Endometrial microvascular endothelial cells (primary cell): ENCODE results near the gene URB2. TPM values are rescaled to one million over a fixed set of nuclear protein-coding genes. Genes with fewer than 3 reads are reported as not detected.
"Not testable (repeated sequence)": the region's sequence is repeated elsewhere in the genome, so short reads cannot be mapped to it uniquely, and the experiment has no call there.

Source experiments
- in situ Hi-C: cut with HindIII; loops from 2 replicates; pipeline ENCODE4 v1.10.0; 2017; ENCODE audit warnings: low sequenced_read_pairs, low pct_unique_long_range_greater_than_20kb; ENCODE audit errors: inconsistent ontology term
- total RNA-seq: library from RNA; depleted of rRNA; stranded (reverse); fragments of >200 nt; gene quantifications from one replicate; pipeline ENCODE4 v1.2.3, GENCODE V29; 2015; ENCODE audit errors: inconsistent ontology term

URB2 gene
- 20.1 TPM for total RNA-seq

DNA sequence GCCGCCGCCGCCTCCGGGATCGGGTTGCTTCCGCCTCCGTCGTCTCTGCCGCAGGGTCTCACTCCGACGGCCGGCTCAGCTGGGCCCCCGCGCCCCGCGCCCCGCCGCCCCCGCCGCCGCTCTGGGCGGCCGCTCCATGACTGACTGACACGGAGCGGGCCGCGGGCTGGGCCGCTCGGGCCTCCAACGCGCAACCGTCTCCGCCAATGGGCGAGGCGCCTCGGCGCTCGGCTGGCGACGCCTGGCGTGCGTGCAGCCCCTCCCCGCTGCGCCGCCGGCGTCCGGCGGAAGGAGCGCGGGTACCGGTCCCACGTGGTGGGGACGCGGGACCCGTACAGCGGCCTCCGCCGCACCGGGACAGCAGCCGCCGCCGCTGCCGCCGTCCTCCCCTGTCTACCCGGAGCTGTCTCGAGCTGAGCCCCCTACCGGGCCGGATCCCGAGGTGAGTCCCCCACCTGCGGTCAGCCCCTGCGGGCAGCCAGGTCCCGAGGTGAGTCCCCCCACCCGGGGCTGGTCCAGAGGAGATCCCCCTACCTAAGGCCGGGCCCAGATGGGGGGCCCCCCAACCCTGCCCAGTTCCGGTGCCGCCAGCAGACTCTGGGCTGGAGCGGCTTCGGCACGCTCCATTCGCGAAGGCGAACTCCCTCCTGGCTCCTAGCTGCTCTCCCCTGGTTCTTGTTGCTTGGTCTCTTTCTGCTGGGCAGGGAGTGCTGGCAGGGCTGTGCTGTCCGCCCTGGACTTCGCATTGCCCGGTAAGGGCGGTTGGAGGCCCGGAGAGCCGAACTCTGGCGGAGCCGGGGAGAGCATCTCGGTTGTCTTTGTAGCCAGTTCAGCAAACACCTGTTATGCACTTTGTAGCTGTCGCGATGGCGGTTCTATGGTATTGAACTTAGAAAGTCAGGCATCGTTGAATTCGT, at the start of gene URB2, which contains the start of gene TAF5L:
Gene URB2, plus strand, starts transcription at position 333 of the 917 bp plus-strand sequence. CDS start 1,387 bp downstream, outside the sequence.
Gene TAF5L, minus strand, starts transcription at position 208 of the 917 bp plus-strand sequence. CDS start 11,640 bp downstream, outside the sequence.
- in situ Hi-C loops = loop anchor here (25.0 kb wide), 1 partner anchor 686 kb away; no protein-coding TSS in a partner anchor

DNA sequence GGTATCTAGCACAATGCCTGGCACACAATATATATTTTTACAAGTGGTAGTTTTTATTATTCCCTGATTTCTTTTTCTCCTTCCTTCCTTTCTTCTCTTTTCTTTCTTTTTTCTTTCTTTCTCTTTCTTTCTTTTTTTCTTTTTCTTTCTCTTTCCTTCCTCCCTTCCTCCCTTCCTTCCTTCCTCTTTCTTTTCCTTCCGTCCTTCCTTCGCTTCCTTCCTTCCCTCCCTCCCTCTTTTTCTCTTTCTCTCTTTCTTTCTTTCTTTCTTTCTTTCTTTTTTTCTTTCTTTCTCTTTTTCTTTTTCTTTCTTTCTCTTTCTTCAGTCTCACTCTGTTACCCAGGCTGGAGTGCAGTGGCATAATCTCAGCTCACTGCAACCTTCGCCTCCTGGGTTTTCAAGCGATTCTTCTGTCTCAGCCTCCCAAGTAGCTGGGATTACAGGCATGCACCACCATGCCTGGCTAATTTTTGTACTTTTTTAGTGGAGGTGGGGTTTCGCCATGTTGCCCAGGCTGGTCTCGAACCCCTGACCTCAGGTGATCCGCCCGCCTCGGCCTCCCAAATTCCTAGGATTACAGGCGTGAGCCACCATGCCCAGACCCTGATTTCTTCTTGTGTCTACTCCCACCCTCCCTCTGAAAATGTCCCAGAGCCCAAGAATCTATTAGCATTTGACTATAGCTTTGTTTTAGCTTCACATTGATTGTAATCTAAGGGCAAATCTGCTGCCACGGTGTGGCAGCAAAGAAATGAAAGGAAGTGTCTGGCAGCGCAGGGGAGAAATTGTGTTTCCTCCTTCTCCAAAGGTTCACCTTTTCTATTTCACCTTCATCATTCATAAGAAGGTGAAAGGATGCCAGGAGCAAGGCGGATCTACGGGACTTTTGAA, 47.6 kb upstream of the URB2 start:
- in situ Hi-C loops = no loop called here

DNA sequence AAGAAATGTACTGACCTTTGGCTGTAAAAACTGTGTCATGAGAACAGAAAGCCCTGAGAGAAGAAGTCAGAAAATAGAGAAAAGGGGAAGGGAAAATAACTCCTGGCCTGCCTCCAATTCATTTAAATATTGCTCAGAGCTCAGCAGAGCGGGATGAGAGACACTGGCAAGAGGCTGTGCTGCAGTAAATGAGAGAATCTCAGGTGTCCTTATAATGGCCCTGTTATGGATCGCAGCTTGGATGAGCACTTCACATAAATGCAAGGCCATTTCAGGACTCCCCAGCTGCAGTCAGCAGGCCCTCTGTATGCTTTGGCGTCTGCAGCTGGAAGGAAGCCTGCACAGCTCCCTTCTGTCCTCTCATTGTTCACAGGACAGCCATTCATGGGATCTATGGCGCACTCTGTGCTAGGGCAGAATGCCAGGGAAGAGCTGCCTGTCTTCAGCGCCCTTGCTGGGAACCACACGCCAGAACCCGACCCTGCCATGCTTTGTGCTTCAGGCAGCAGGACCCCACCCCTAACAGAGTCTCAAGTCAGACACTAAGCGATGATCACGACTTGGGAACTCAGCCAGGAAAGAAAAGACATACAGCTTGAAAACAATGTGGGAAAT, 46.9 kb upstream of the URB2 start:
- in situ Hi-C loops = no loop called here

DNA sequence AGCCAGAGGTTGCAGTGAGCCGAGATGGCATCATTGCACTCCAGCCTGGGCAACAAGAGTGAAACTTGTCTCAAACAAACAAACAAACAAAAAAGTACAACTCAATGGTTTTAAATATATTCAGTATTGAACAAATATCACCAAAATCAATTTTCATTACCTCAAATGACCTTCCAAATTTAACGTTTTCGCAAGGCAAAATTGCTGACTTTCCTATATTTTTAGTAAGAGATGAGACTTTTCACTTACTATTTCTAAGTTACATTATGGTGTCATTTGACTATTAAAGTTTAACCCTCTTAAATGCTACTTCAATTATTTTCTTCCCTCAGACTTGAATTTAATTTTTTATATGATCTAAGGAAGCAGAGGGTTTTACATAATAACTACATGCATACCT, 44.6 kb upstream of the URB2 start:
- in situ Hi-C loops = no loop called here

DNA sequence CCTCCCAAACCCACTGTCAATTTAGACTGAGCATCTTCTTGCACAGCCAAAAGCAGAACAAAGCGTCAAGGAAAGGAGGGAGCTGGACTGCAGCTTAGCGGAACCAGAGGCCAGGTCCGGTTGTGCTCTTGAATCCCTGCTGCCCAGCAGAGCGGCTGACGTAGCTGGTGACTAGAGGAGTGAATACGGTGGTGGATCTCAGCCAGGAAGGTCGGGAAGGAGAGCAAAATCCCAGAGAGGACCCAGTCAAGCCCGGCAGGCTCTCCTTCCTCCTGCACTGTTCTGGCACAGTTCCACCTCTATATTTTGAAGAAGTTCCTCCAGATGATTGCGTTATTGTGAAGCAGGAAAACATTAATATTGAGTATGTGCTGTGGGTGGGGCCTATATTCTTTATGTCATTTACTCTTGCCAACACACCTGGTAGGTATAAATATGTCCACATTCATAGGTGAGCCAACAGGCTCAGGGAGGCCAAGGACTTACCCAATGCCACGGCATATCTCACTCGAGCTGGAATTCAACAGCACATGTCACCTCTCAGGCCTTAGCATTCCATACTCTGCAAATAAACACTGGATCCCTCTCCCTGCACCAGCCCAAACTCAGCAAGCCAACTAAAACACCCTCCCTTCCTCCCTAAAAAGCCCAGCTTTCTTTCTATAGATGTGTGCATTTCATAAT, 43.9 kb upstream of the URB2 start:
- in situ Hi-C loops = no loop called here

DNA sequence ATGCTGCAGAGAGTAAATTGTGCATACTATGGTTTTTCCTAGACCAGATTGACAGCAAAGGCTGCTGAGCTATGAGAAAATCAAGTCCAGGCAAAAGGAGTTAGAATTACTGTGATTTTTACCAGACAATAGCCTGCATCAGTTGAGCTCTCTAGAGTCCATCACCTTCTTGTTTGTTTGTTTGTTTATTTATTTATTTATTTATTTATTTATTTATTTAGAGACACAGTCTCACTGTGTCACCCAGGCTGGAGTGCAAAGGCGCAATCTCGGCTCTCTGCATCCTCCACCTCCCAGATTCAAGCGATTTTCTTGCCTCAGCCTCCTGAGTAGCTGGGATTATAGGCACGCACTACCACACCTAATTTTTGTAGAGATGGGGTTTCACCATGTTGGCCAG, 43.3 kb upstream of the URB2 start:
- in situ Hi-C loops = no loop called here

DNA sequence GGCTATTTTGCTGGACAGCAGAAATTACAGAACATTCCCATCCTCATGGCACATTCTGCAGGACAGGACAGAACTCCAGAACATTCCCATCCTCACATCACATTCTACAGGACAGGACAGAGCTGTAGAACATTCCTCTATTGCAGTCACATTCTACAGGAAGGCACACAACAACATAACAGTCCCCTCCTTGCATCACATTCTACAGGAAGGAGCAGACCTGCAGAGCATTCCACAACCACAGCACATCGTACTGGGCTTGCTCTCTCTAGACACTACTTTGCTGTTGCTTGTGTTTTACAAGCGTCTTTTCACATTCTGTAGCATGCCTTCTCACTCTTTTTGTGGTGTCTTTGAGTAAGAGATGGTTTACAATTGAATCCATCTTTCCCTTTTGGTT, 40.7 kb upstream of the URB2 start:
- in situ Hi-C loops = no loop called here

DNA sequence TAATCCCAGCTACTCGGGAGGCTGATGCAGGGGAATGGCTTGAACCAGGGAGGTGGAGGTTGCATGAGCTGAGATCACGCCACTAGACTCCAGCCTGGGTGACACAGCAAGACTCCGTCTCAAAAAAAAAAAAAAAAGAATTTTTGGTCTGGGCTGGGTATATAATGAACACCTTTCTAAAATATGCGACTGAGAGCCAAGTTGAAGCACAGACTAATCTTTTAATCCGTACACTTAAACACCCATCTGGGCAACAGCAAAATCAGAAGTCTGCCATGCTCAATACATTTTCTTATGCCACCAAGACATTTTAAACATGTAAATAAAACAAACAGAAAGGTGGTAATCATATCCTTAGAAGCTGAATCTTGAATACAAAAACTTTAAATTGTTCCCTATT, 35.9 kb upstream of the URB2 start:
- in situ Hi-C loops = no loop called here

DNA sequence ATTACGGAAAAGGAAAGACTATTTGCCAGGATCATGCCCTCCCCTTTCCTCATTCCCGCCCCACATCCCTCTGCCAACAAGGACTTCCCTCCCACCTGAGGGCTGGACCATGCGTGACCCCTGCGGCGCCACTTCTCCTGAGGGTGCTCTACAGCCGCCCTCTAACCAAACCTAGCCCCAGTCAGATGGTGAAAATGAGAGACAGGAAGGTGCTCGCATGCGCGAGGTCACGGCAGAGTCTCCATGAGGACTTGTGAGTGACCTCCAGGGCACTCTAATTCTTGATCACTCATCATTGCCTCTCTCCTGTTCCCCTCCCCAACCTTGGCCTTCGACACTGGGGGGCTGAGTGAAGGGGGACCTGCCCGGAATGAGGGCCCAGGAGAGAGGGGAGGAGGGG, 32.2 kb upstream of the URB2 start:
- in situ Hi-C loops = no loop called here

DNA sequence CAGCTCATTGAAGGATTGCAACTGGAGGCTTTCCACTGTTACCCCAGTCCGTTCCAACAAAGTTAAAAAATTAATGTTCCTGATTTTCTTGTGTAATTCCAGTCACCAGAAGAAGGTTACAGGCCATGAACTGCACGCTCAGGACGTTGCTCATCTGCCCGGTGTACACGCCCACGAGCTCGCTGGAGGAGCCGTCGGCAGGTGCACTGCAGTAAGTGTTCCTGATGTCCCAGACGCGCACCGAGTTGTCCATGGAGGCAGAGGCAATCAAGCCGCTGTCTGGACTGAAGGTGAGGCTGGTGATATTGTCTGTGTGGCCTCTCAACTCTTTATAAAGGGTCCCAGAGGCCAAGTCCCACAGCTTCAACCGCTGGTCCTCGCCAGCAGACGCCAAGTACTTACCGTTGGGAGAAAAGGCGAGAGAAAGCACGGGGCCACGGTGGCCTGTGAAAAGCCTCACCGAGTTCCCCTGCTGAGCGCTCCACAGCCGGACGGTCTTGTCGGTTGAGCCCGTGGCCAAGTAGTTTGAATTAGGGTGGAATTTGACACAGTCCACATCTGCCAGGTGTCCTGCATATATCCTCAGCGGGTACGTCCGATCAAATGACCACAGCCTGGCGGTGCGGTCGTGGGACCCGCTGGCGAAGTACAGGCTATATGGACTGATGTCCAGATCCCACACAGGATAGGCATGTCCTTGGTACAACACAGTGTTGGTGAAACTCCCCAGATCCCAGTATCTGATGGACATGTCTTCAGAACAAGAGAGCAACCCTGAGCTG, 31.6 kb upstream of the URB2 start:
- in situ Hi-C loops = no loop called here

DNA sequence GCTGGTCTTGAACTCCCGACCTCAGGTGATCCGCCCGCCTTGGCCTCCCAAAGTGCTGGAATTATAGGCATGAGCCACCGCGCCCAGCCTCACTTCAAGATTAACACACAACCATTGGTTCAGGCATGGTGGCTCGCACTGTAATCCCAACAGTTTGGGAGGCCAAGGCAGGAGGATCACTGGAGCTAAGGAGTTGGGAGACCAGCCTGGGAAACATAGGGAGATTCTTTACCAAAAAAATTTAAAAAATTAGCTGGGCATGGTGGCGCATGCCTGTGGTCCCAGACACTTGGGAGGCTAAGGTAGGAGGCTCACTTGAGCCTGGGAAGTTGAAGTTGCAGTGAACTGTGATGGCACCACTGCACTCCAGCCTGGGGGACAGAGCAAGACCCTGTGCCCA, 30.2 kb upstream of the URB2 start:
- in situ Hi-C loops = not testable (repeated sequence)

DNA sequence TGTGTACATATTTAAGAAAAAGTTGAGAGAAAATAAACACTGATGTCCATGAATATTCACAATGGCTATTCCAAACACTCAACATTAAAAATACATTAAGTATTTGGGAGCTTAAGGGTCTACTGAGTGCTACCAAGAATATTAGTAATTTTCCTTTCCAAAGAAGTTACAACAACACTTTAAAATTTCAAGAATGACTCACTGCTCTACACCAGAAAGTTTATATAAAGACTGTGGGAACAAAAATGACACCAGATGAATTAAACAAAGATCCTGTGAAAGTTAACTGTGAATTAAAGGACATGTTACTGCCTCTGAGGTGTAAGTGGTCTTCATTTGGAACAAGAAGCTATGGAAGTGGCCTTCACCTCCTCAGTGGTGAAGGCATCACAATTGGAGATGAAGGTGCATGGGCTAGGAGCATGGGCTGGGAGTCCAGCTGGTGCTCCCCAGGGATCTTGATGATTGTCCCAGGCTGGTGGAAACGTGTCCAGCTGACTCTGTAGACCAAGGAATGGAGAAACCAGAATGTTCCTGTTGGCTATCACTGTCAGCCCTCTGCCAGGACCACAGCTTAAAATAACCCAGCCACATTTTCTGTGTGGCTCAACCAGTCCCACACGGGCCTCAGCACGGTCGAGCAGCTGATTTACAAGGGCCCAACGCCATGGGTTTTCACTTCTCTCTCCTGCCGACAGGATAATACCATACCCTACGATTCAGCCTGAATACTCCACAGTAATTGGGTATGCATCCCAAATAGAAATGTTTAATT, 28.9 kb upstream of the URB2 start:
- in situ Hi-C loops = no loop called here

DNA sequence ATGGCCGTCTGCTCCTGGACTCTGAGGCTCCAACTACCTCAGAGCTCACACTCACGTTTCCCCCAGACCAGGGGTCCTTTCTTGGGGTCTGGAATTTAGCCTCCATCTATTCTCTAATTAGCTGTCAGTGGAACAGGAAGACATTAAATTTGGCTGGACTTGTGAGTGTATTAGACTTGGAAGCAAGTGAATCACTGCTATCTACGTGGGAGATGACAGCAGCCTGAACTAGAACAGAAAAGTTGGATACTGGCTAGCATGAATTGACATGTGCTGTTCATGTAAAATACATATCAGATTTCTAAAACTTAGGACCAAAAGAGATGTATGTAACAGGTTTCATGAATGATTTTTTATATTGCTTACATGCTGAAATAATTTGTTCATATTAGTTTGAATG, 28.2 kb upstream of the URB2 start:
- in situ Hi-C loops = no loop called here

DNA sequence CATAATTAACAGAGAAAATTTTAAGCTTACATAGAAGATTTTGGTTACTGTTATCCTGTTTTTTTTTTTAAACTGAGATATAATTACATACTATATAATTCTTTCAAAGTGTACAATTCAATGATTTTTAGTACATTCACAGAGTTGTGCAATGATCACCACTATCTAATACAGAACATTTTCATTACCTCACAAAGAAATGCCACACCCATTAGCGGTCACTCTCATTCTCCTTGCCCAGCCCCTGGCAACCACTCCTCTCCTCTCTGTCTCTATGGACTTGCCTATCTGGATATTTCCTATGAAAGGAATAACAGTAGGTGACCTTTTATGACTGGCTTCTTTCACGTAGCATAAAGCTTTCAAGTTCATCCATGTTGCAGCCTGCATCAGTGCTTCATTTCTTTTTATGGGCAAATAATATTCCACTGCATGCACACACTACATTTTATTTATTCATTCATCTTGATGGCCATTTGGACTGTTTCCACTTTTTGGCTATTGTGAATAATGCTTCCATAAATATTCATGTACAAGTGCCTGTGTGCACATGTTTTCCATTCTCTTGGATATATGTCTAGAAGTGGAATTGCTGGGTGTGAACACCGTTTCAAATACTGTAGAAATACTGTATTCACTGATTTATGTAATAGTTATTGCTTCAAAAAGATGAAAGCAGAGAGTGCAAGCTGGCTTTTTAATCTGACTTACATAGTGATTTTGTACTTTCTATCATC, 26.7 kb upstream of the URB2 start:
- in situ Hi-C loops = no loop called here

DNA sequence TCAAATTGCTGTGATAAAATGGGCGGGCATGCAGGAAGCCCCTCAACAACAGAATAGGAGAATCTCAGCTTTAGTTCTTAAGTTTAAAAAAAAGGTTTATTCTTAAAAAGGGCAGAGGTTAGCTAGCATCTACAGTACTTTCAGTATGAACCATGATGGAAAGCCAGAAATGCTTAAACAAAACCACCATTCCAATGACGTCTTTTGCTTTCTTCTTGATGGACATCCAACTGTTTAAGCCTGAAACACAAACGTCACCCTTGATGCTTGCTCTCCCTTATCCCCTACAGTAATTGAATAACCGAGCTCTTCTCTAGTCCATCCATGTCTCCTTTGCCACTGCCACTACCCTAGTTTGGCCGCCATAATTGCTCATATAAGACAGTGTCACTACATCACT, 25.8 kb upstream of the URB2 start:
- in situ Hi-C loops = no loop called here

DNA sequence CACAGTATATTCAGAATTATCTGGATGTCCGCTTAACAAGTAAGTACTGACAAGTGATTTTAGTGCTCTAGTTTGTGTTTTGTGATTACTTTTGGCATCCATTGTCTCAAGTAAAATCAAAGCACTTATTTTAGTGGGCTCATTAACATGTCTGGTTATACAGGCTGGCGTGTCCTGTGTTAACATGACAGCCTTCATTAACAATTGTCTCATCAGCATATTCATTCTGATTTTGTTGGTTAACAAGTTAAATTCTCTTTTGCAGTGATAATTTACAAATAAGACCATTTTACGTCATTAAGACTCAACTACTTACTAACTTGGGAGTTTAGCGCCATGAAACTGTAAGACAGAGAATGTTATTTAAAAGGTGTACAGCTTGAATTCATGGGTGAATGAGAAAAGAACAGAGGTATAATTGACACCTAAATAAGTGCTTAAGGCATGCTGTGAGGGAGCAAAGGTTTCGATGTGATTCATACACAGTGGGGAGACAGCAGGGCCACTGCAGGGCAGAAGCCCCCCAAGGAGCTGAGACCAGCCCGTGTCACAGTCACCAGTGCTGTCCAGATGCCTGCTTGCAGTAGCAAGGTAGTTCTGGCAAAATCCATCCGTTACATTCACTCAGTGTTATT, 22.6 kb upstream of the URB2 start:
- in situ Hi-C loops = no loop called here
